ENCODE data around the gene SNAPC2. TPM values are rescaled to one million over a fixed set of nuclear protein-coding genes. Genes with fewer than 3 reads are reported as not detected.

Gene SNAPC2
- total RNA-seq, 4 donors from 2014 or later, result 6.4 to 13.0 (median 9.4) TPM

DNA sequence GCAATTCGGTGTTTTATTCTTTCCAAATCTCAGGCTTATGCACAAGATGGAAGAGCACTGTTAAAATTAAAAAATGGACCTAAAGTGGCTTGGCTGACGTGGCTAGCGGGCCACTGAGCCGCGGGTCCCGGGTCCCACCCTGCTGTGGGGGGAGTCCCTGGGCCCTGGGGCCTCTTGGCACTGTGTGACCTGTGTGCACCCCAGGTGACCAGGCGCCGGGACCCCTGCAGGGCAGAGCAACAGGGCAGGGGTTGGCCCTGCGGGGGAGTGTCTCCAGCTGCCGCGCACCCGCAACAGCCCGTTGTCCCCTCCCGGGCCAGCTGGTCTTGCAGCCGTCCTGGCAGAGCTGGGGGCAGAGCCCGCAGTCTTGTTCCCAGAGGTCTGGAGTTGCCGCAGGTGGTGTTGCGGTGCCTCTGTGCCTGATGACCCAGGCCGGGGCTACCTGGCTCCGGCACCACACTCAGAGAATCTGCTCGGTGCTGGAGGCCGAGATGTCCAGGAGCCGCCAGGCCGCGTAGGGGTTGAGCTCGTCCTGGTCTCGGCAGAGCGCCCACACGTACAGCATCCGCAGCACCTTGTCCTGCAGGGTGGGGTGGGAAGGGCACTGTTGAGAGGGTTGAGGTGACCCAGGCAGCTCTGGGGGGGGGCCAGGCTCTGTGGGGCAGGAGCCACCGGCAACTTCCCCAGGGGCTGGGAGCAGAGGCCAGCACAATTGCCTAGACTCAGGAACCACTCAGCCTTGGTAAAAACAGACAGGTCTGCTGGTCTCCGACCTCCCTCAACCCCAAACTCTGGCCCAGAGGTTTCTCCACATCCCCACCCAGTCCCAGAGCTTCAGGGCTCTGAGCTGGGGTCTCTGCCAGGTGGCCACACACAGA, 6.8 kb downstream of the SNAPC2 start:
- TF ChIP-seq, protein P1, sequence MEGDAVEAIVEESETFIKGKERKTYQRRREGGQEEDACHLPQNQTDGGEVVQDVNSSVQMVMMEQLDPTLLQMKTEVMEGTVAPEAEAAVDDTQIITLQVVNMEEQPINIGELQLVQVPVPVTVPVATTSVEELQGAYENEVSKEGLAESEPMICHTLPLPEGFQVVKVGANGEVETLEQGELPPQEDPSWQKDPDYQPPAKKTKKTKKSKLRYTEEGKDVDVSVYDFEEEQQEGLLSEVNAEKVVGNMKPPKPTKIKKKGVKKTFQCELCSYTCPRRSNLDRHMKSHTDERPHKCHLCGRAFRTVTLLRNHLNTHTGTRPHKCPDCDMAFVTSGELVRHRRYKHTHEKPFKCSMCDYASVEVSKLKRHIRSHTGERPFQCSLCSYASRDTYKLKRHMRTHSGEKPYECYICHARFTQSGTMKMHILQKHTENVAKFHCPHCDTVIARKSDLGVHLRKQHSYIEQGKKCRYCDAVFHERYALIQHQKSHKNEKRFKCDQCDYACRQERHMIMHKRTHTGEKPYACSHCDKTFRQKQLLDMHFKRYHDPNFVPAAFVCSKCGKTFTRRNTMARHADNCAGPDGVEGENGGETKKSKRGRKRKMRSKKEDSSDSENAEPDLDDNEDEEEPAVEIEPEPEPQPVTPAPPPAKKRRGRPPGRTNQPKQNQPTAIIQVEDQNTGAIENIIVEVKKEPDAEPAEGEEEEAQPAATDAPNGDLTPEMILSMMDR (IDR thresholded peaks at IDR 0.05; ENCODE audit: low read depth), result no peak

DNA sequence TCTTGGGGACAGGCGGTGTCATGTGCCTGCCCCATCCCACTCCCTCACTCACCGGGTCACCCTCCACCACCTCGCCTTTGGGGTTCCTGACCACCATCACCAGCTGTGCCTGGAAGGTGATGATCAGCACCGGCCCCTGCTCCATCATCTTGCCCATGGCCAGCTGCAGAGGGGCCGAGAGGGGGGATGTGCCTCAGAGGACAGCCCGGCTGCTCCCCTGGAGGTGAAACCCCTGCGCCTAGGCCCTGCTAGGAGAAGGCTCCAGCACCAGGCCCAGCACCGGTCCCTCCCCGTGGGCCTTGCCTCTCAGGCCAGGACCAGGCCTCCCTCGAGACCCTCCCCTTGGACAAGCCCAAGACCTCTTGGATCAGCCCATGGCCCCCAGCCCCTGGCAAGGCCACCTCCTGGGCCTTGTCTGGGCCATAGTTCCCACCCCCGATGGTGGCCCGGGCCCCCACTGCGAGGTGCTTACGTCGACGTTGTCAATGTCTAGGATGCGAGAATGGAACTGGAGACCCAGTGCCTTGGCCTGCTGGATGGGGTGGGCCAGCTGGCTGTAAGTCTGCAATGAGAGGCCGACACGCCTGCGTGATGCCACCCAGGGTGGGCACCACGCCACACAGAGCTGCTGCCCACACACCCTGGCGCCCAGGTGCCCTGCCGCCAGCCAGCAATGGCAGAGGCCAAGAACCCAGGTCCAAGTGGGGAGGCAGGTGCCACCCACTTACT, 7.6 kb downstream of the SNAPC2 start:
- TF ChIP-seq, protein P1 (IDR thresholded peaks at IDR 0.05; ENCODE audit: low read depth), result no peak

DNA sequence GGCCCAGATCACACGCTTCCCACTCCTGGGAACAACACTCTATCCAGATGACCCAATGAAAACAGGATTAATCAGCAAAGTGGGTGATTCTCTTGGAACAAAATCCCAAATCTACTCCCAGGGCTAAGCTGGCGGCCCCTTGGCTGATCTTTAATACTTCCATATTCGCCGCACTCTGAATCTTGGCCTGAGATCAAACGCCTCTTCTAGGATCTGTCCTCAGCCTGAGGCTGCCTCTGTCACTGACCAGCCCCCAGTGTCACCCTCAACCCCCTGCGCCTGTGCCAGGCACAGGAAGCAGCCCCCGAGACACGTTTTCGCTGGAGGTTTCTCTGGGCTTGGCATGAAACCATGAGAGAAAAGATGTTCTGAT, 8.2 kb downstream of the SNAPC2 start:
- TF ChIP-seq, protein P1 (IDR thresholded peaks at IDR 0.05; ENCODE audit: low read depth), result no peak

DNA sequence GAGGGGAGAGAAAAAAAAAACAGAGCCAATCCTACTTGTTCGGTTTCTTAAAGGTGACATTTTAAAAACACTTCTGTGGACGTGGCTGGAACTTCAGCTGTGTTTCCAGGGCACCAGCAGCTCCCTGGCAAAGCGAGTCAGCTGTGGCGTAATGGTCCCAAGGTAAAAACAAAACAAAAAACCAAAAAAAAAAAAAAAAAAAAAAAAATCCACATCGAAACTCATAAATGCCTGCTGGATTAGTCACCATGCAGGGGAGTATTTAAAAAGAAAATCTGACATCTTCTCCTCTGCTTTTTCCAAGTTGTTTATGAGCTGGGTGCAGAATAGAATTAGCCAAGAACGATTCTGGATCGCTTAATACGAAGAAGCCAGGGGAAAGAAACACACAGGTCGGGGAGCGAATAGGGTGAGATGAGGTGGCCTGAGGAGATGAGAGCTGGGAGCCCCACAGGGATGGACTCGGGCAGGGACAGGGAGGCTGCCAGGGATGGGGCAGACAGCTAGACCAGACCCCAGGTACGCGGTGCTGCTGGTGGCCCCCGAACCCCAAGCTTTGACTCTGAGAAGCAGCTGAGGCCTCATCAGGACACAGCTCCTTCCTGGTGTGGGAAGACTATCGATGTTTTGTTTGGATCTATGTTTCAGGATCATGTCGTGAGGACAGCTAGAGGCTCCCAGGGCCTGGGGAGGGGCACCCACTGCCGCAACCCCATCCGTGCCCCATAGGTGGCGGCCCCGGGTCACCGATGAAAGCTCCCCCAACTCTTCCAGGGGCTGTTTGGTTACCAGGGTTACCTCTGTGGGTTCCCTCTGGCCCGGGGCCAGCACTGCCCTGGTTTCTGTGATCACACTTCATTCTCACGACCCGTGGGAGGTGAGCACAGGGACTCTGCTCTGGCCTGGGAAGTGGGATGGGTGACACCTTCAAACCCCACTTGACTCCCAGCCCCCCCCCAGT, 8.9 kb downstream of the SNAPC2 start:
- TF ChIP-seq, protein P1 (IDR thresholded peaks at IDR 0.05; ENCODE audit: low read depth), result no peak

DNA sequence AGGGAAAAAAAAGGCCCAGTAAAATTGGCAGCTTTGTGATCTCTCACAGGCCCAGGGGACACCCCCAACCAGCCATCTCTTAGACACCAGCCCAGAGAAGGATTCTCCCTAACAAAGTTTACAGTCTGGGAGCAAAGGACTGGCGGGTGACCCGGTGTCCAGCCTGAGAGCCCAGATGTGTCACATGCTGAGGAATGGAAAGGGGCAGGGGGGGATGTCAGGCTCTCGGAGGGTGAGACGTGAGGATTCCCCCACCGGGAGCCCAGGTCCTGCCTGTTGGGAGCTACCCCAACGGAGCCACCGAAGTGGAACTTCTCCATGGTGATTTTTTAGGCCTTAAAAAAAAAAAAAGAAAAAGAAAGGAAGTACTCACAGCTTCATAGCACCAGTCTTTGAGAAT, 10.6 kb downstream of the SNAPC2 start:
- TF ChIP-seq, protein P1 (IDR thresholded peaks at IDR 0.05; ENCODE audit: low read depth), result no peak

DNA sequence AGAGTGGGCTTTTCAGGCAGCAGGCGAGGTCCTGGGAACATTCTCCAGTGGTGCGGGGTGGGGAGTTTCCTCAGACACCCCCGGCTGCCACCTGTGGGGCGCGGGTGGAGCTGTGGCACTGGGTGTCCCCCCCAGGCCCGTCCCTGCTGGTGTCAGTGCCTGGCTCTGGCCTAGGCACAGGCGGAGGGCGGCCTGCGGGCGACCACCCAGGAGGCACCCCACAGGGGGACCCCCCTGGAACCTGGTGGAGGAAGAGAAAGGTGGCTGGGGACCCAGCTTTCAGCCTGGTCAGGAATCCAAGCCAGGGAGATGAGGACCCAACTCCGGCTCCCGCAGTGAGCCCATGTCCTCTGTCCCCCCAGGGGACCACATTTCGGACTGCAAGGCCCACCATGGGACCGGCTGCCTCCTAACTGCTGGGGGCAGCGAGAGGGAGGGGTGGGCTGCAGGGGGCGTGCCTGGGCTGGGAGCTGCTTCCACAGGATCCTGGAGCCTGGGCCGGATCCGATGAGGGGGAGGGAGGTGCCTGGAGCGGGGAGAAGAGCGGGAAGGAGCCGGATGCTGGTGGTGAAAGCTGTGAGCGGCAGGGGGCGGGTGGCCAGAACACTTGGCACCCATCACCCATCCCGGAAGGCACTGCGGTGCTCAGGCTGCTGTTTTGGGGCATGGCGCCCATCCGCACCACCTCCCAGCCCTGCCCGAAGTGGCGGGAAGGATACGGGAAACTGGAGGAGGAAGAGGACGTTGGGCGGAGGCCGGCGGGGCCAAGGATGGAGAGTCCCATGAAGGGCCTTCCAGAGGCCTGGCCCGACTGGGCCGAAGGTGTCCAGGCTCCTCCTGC, 11.3 kb downstream of the SNAPC2 start:
- TF ChIP-seq, protein P1 (IDR thresholded peaks at IDR 0.05; ENCODE audit: low read depth), result no peak

Data from subcutaneous adipose tissue (tissue), 4 donors.